IMR-90 (cell line): ENCODE measurements around the gene RIPOR3. TPM values are rescaled to one million over a fixed set of nuclear protein-coding genes. Genes with fewer than 3 reads are reported as not detected.
A peak's percentile ranks its signal among the peaks of the same experiment; 100 is the strongest.

Source experiments
- ATAC-seq: fragments of 200-7000 bp; cut with Tn5 transposase; 2 replicates; pipeline ENCODE4 v1.9.1; 2020; ENCODE audit warnings: low read depth, mild to moderate bottlenecking, moderate library complexity
- BruUV-seq: library from RNA; stranded (reverse); fragments of 400-500 nt; replicated peaks from 2 replicates; lab custom pipeline; 2021; lab: Mats Ljungman, UMichigan
- CTCF ChIA-PET: fragments of 300-600 bp; formaldehyde crosslinking; extraction: SDS; loops from one replicate; lab custom pipeline; 2021; ENCODE audit warnings: antibody characterized with exemption; lab: Yijun Ruan, JAX
- POLR2A ChIA-PET: fragments of 300-600 bp; sonication (Branson Sonifier 250); formaldehyde crosslinking; loops from one replicate; lab custom pipeline; 2022; ENCODE audit warnings: antibody characterized with exemption; ENCODE audit not compliant: unreplicated experiment; lab: Charles Lee
- DNase-seq: peaks from one replicate; pipeline ENCODE4 v3.0.0; 2013
- H2AFZ ChIP-seq: replicated peaks from 2 replicates; pipeline ENCODE3; 2013; ENCODE audit warnings: low read length, mild to moderate bottlenecking; ENCODE audit not compliant: poor library complexity
- H2AK5ac ChIP-seq: 2 replicates; pipeline ENCODE4 v1.6.1; 2013; ENCODE audit warnings: low read depth, low read length, inconsistent platforms
- H2AK9ac ChIP-seq: replicated peaks from 2 replicates; pipeline ENCODE3; 2013; ENCODE audit warnings: mild to moderate bottlenecking, low read depth, low read length, moderate library complexity; ENCODE audit not compliant: poor library complexity
- H2BK120ac ChIP-seq: 2 replicates; pipeline ENCODE4 v1.6.1; 2013; ENCODE audit warnings: low read depth, low read length, inconsistent platforms
- H2BK15ac ChIP-seq: 3 replicates; pipeline ENCODE4 v1.6.1; 2013; ENCODE audit warnings: low read depth, low read length, inconsistent platforms
- H2BK20ac ChIP-seq: 2 replicates; pipeline ENCODE4 v1.6.1; 2013; ENCODE audit warnings: low read depth, mild to moderate bottlenecking, inconsistent platforms, low read length, moderate library complexity
- H2BK5ac ChIP-seq: 2 replicates; pipeline ENCODE4 v1.6.1; 2013; ENCODE audit warnings: mild to moderate bottlenecking, low read depth, low read length, inconsistent platforms; ENCODE audit not compliant: poor library complexity, severe bottlenecking
- H3K14ac ChIP-seq: replicated peaks from 2 replicates; pipeline ENCODE4 v1.6.1; 2013; ENCODE audit warnings: low read depth, low read length, inconsistent platforms
- H3K18ac ChIP-seq: 2 replicates; pipeline ENCODE4 v1.6.1; 2013; ENCODE audit warnings: low read depth, low read length, control low read depth
- H3K23ac ChIP-seq: 2 replicates; pipeline ENCODE4 v1.6.1; 2013; ENCODE audit warnings: low read depth, low read length, inconsistent platforms
- H3K27ac ChIP-seq: 2 replicates; pipeline ENCODE4 v1.5.1; 2013; ENCODE audit warnings: mild to moderate bottlenecking, control low read depth, low read length; ENCODE audit not compliant: insufficient read depth
- H3K27me3 ChIP-seq: 2 replicates; pipeline ENCODE4 v1.6.1; 2013; ENCODE audit warnings: low read length; ENCODE audit not compliant: control insufficient read depth, insufficient read depth
- H3K36me3 ChIP-seq: 2 replicates; pipeline ENCODE4 v1.6.1; 2013; ENCODE audit warnings: low read length, mixed read lengths; ENCODE audit not compliant: control insufficient read depth, insufficient read depth
- H3K4ac ChIP-seq: 2 replicates; pipeline ENCODE4 v1.6.1; 2013; ENCODE audit warnings: low read depth, low read length, inconsistent platforms
- H3K4me1 ChIP-seq: 2 replicates; pipeline ENCODE4 v1.6.1; 2013; ENCODE audit warnings: low read length, mixed read lengths; ENCODE audit not compliant: control insufficient read depth, insufficient read depth
- H3K4me2 ChIP-seq: 2 replicates; pipeline ENCODE4 v1.6.1; 2013; ENCODE audit warnings: low read depth, mild to moderate bottlenecking, control low read depth, low read length, moderate library complexity
- H3K4me3 ChIP-seq: 2 replicates; pipeline ENCODE4 v1.5.1; 2013; ENCODE audit warnings: low read depth, mild to moderate bottlenecking, control low read depth, low read length, moderate library complexity; ENCODE audit not compliant: insufficient read depth
- H3K56ac ChIP-seq: 2 replicates; pipeline ENCODE4 v1.6.1; 2013; ENCODE audit warnings: low read length, inconsistent platforms; ENCODE audit not compliant: insufficient read depth; ENCODE audit errors: extremely low read depth
- H3K79me1 ChIP-seq, 2 experiments: 2 replicates each; pipeline ENCODE4 v1.6.1; 2013; ENCODE audit warnings: low read length in 2 of 2, inconsistent platforms in 1 of 2, low read depth in 1 of 2
- H3K9ac ChIP-seq: 2 replicates; pipeline ENCODE4 v1.6.1; 2013; ENCODE audit warnings: low read depth, low read length, control low read depth
- H3K9me1 ChIP-seq: 2 replicates; pipeline ENCODE4 v1.6.1; 2013; ENCODE audit warnings: low read length, inconsistent platforms; ENCODE audit not compliant: insufficient read depth
- H3K9me3 ChIP-seq: 2 replicates; pipeline ENCODE4 v1.6.1; 2013; ENCODE audit warnings: low read length; ENCODE audit not compliant: control insufficient read depth, insufficient read depth
- H4K20me1 ChIP-seq: 2 replicates; pipeline ENCODE4 v1.6.1; 2013; ENCODE audit warnings: low read length, inconsistent platforms; ENCODE audit not compliant: insufficient read depth
- H4K5ac ChIP-seq: 2 replicates; pipeline ENCODE4 v1.6.1; 2013; ENCODE audit warnings: mild to moderate bottlenecking, low read depth, low read length, control low read depth
- H4K8ac ChIP-seq, 2 experiments: 2 replicates each; pipeline ENCODE4 v1.6.1; 2013; ENCODE audit warnings: low read depth in 2 of 2, low read length in 2 of 2, control low read depth in 1 of 2, inconsistent platforms in 1 of 2
- H4K91ac ChIP-seq: 2 replicates; pipeline ENCODE4 v1.6.1; 2013; ENCODE audit warnings: low read depth, low read length, inconsistent platforms; ENCODE audit not compliant: insufficient read depth
- BHLHE40 ChIP-seq: fragments of 150-350 bp; IDR thresholded peaks from 2 replicates; pipeline ENCODE4 v1.6.1; 2016; ENCODE audit warnings: mild to moderate bottlenecking, low read depth, low read length
- CEBPB ChIP-seq: IDR thresholded peaks from 2 replicates; pipeline ENCODE4 v1.6.1; 2012; ENCODE audit warnings: low read depth, low read length, improper control_type of control experiment
- CHD1 ChIP-seq: IDR thresholded peaks from 2 replicates; pipeline ENCODE4 v1.6.1; 2012; ENCODE audit warnings: low read depth, low read length, improper control_type of control experiment
- FOS ChIP-seq: fragments of 150-350 bp; IDR thresholded peaks from 2 replicates; pipeline ENCODE4 v1.6.1; 2016; ENCODE audit warnings: low read depth, low read length
- MAFK ChIP-seq: IDR thresholded peaks from 2 replicates; pipeline ENCODE4 v1.6.1; 2012; ENCODE audit warnings: low read depth, low read length, improper control_type of control experiment
- MXI1 ChIP-seq: IDR thresholded peaks from 2 replicates; pipeline ENCODE4 v1.6.1; 2012; ENCODE audit warnings: low read depth, mild to moderate bottlenecking, low read length, moderate library complexity, borderline replicate concordance
- NFE2L2 ChIP-seq: fragments of 150-350 bp; IDR thresholded peaks from 2 replicates; pipeline ENCODE4 v1.6.1; 2016; ENCODE audit warnings: low read depth, mild to moderate bottlenecking, low read length
- POLR2A ChIP-seq: IDR thresholded peaks from 2 replicates; pipeline ENCODE4 v1.6.1; 2012; ENCODE audit warnings: mild to moderate bottlenecking, low read depth, low read length
- RAD21 ChIP-seq: IDR thresholded peaks from 2 replicates; pipeline ENCODE4 v1.6.1; 2012; ENCODE audit warnings: low read length, improper control_type of control experiment
- RCOR1 ChIP-seq: IDR thresholded peaks from 2 replicates; pipeline ENCODE4 v1.6.1; 2012; ENCODE audit warnings: mild to moderate bottlenecking, low read length, improper control_type of control experiment; ENCODE audit not compliant: insufficient replicate concordance
- RFX5 ChIP-seq: IDR thresholded peaks from 2 replicates; pipeline ENCODE4 v1.8.0; 2012; ENCODE audit warnings: low read depth, mild to moderate bottlenecking, low read length, moderate library complexity
- SMC3 ChIP-seq: fragments of 150-350 bp; IDR thresholded peaks from 2 replicates; pipeline ENCODE4 v1.6.1; 2016; ENCODE audit warnings: low read depth, mild to moderate bottlenecking, antibody characterized with exemption, low read length, moderate library complexity
- WGBS, 2 experiments: methylation state at CpG; one replicate each; pipeline versions ENCODE4 v1.1.5 to v1.1.7; 2013; ENCODE audit warnings: missing lambda C conversion rate in 2 of 2; ENCODE audit not compliant: insufficient read length in 1 of 2; ENCODE audit errors: extremely low coverage in 2 of 2; 5-methylcytosine and 5-hydroxymethylcytosine counted together
- dilution Hi-C: fragments of 300-500 bp; cut with HindIII; formaldehyde crosslinking; loops from one replicate; pipeline ENCODE4 v1.14.3; 2018; ENCODE audit warnings: low sequenced_read_pairs; ENCODE audit not compliant: unreplicated experiment
- in situ Hi-C: fragments of 300-500 bp; cut with MboI; formaldehyde crosslinking; loops from 3 replicates; pipeline ENCODE4 v1.14.3; 2019; ENCODE audit warnings: low sequenced_read_pairs, inconsistent platforms, mixed read lengths
- intact Hi-C: fragments of 100-400 bp; cut with micrococcal nuclease; formaldehyde crosslinking; loops from 2 replicates; pipeline ENCODE4 v1.10.0; 2022
- polyA plus RNA-seq, 3 experiments: library from polyadenylated mRNA; depleted of rRNA; stranded (reverse); fragments of >200 nt; gene quantifications; 2 replicates each; pipeline ENCODE4 v1.2.3, GENCODE V29; 2012; ENCODE audit warnings: low replicate concordance in 1 of 3
- total RNA-seq: library from RNA; depleted of rRNA; stranded (reverse); fragments of >200 nt; gene quantifications from 2 replicates; pipeline ENCODE4 v1.2.3, GENCODE V29; 2012
- TF ChIP-seq, protein P1 (sequence below): fragments of 150-350 bp; IDR thresholded peaks from 2 replicates; pipeline ENCODE4 v1.6.1; 2016; ENCODE audit warnings: low read depth, mild to moderate bottlenecking, low read length, moderate library complexity, borderline replicate concordance
- TF ChIP-seq, protein P2 (sequence below): conservative IDR thresholded peaks from 2 replicates; pipeline ENCODE4 v1.5.1; 2012; ENCODE audit warnings: mild to moderate bottlenecking, low read depth, low read length, improper control_type of control experiment

RIPOR3 gene
- total and polyA plus RNA-seq, 2 of the 4 experiments (the other 2 are of a cell fraction): 0.54 to 1.7 TPM

DNA sequence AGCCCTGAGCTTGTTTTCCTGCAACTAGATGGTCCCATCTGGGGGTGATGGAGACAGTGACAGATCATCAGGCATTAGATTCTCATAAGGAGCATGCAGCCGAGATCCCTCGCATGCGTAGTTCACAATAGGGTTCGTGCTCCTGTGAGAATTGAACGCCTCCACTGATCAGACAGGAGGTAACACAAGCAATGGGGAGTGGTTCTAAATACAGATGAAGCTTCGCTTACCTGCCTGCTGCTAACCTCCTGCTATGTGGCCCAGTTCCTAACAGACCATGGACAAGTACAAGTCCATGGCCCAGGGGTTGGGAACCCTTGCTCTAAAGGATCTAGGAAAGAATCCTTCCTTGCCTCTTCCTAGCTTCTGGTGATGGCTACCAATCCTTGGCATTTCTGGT lies 42.7 kb downstream of the RIPOR3 start:
- Histone ChIP-seq H3K23ac (no peak overlapping the region), H3K14ac (0 out of 2 replicates have a peak overlapping the region, but pooled peaks have one; percentile 50), H2AK5ac (peak overlapping the region; percentile 38), H3K4ac (peak overlapping the region; percentile 81), H3K27ac (no peak overlapping the region), H3K4me3 (no peak overlapping the region), H2BK20ac (peak overlapping the region; percentile 20), H2AFZ (no peak overlapping the region), H2BK15ac (peak overlapping the region; percentile 61; the same call in 2 of the 3 replicates), H2BK5ac (no peak overlapping the region), H3K36me3 (no peaks in the 10 kb centered on the region), H3K56ac (no peak overlapping the region), H3K4me2 (no peak overlapping the region), H3K27me3 (no peaks in the 10 kb centered on the region), H3K79me1 (peaks cover 0 to 21% of the 10 kb centered on the region in 2 experiments; a peak in 2 of 4 replicates), H4K8ac (peak overlapping the region in 1 of 2 experiments; percentile 28; a peak in 1 of 4 replicates), H2BK120ac (peak overlapping the region; percentile 34), H3K9me1 (peaks cover 16% of the 10 kb centered on the region), H3K9ac (no peak overlapping the region), H3K4me1 (peaks cover 29% of the 10 kb centered on the region), H4K5ac (peak overlapping the region; percentile 51), H4K20me1 (no peaks in the 10 kb centered on the region), H2AK9ac (no peak overlapping the region), H4K91ac (peak overlapping the region; percentile 78), H3K18ac (peak overlapping the region; percentile 42), H3K9me3 (no peaks in the 10 kb centered on the region)
- in situ Hi-C loops (no loop called here), dilution Hi-C loops (no loop called here), intact Hi-C loops (loop anchor here (5.0 kb wide), 2 partner anchors 59 to 84 kb away; partner anchors contain the start of gene PARD6B)
- ChIA-PET CTCF (interaction anchor here (0.7 kb wide), 1 partner anchor 12 kb away, joined by 3 read pairs; no protein-coding TSS in a partner anchor), POLR2A (no interaction called here)
- TF ChIP-seq CHD1 (no peak), RCOR1 (no peak), POLR2A (no peak), RAD21 (no peak), RFX5 (no peak), MXI1 (no peak), BHLHE40 (no peak), SMC3 (no peak), NFE2L2 (no peak), CEBPB (no peak), FOS (no peak), MAFK (no peak)
- TF ChIP-seq, protein P1, sequence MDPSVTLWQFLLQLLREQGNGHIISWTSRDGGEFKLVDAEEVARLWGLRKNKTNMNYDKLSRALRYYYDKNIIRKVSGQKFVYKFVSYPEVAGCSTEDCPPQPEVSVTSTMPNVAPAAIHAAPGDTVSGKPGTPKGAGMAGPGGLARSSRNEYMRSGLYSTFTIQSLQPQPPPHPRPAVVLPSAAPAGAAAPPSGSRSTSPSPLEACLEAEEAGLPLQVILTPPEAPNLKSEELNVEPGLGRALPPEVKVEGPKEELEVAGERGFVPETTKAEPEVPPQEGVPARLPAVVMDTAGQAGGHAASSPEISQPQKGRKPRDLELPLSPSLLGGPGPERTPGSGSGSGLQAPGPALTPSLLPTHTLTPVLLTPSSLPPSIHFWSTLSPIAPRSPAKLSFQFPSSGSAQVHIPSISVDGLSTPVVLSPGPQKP: no peak
- TF ChIP-seq, protein P2, sequence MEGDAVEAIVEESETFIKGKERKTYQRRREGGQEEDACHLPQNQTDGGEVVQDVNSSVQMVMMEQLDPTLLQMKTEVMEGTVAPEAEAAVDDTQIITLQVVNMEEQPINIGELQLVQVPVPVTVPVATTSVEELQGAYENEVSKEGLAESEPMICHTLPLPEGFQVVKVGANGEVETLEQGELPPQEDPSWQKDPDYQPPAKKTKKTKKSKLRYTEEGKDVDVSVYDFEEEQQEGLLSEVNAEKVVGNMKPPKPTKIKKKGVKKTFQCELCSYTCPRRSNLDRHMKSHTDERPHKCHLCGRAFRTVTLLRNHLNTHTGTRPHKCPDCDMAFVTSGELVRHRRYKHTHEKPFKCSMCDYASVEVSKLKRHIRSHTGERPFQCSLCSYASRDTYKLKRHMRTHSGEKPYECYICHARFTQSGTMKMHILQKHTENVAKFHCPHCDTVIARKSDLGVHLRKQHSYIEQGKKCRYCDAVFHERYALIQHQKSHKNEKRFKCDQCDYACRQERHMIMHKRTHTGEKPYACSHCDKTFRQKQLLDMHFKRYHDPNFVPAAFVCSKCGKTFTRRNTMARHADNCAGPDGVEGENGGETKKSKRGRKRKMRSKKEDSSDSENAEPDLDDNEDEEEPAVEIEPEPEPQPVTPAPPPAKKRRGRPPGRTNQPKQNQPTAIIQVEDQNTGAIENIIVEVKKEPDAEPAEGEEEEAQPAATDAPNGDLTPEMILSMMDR: no peak
- no peak for ATAC-seq
- BruUV-seq: no TSS peak
- DNase-seq: no peak
- no CpG with 5 or more reads among the region's 6 CpGs for WGBS, 2 experiments
